Bronchial epithelial cell (primary cell): ENCODE results near the gene PRSS57. TPM values are rescaled to one million over a fixed set of nuclear protein-coding genes. Genes with fewer than 3 reads are reported as not detected.

ENCODE experiments used
- DNase-seq: peaks from one replicate; pipeline ENCODE4 v3.0.0-alpha.2; 2010; ENCODE audit warnings: low read depth
- FAIRE-seq: peaks from 2 replicates; lab custom pipeline; 2011; peaks lifted over from hg19 to GRCh38; lab: Jason Lieb, UNC
- H3K27me3 ChIP-seq: 2 replicates; pipeline ENCODE4 v1.5.1; 2011; ENCODE audit warnings: low read length; ENCODE audit not compliant: control insufficient read depth, insufficient read depth
- H3K36me3 ChIP-seq: 2 replicates; pipeline ENCODE4 v1.5.1; 2011; ENCODE audit warnings: low read length; ENCODE audit not compliant: control insufficient read depth, insufficient read depth
- H3K4me3 ChIP-seq: 2 replicates; pipeline ENCODE4 v1.5.1; 2011; ENCODE audit warnings: mild to moderate bottlenecking, low read depth, low read length, control low read depth
- CTCF ChIP-seq: IDR thresholded peaks from 2 replicates; pipeline ENCODE4 v1.5.1; 2011; ENCODE audit warnings: mild to moderate bottlenecking, moderate library complexity, low read length, control low read depth, inconsistent platforms; ENCODE audit not compliant: insufficient read depth, severe bottlenecking
- total RNA-seq: library from RNA; depleted of rRNA; stranded (reverse); fragments of >200 nt; gene quantifications from 2 replicates; pipeline ENCODE4 v1.2.1, GENCODE V29; 2014

Gene PRSS57
- total RNA-seq, 1 donor from 2014 or later: not detected

GRCh38 chr19:719636-720344, 24.5 kb upstream of the PRSS57 start:
- Histone ChIP-seq H3K4me3 (no peak overlapping the region), H3K36me3 (no peaks in the 10 kb centered on the region), H3K27me3 (peaks cover 2% of the 10 kb centered on the region)
- FAIRE-seq: no peak
- no peak for TF ChIP-seq CTCF
- no peak for DNase-seq

GRCh38 chr19:718991-719512, 23.8 kb upstream of the PRSS57 start:
- no peak for DNase-seq

GRCh38 chr19:718251-718951, 23.1 kb upstream of the PRSS57 start:
- DNase-seq (no peak), FAIRE-seq (no peak)
- H3K27me3 ChIP-seq: peaks cover 2% of the 10 kb centered on the region
- no peak overlapping the region for H3K4me3 ChIP-seq
- TF ChIP-seq CTCF: no peak
- H3K36me3 ChIP-seq: no peaks in the 10 kb centered on the region

More at GRCh38 chr19:718991-719512, 23.8 kb upstream of the PRSS57 start:
- peaks cover 2% of the 10 kb centered on the region for H3K27me3 ChIP-seq
- no peak for TF ChIP-seq CTCF
- no peaks in the 10 kb centered on the region for H3K36me3 ChIP-seq
- FAIRE-seq: no peak
- no peak overlapping the region for H3K4me3 ChIP-seq

- no peak overlapping the region for H3K4me3 ChIP-seq
- DNase-seq: no peak
- H3K27me3 ChIP-seq: peaks cover 4% of the 10 kb centered on the region
- no peak for FAIRE-seq
- TF ChIP-seq CTCF: no peak
- no peaks in the 10 kb centered on the region for H3K36me3 ChIP-seq
Measured at GRCh38 chr19:715347-715746, 20.1 kb upstream of the PRSS57 start.

GRCh38 chr19:711254-711653, 16.0 kb upstream of the PRSS57 start:
- Histone ChIP-seq H3K4me3 (no peak overlapping the region), H3K27me3 (peaks cover 15% of the 10 kb centered on the region), H3K36me3 (no peaks in the 10 kb centered on the region)
- DNase-seq: no peak
- no peak for TF ChIP-seq CTCF
- FAIRE-seq: no peak
